ENCODE measurements around the gene CEP55.

CEP55 gene

DNA sequence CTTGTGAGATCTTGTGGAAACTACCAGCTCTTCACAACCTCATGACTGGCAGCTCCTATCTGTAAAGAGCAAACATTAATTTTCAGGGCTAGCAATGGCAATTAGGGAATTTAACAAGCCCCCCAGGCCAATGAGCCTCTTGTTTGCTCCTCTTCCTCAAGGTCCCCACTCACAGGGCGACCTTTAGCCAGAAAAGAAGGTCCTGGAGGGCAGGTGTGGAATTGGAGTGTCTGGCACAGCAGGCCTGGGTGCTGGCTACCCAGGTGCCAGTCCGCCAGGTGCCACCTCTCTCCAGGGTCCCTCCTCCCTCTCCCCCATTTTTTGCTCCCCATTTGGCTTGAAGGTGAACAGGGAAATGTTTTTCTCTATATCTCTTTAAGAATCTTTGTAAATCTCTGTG lies 1.9 kb upstream of the CEP55 start:
- DNase-seq (ENCODE audit: low read depth), result no peak
- TF ChIP-seq, protein P1, sequence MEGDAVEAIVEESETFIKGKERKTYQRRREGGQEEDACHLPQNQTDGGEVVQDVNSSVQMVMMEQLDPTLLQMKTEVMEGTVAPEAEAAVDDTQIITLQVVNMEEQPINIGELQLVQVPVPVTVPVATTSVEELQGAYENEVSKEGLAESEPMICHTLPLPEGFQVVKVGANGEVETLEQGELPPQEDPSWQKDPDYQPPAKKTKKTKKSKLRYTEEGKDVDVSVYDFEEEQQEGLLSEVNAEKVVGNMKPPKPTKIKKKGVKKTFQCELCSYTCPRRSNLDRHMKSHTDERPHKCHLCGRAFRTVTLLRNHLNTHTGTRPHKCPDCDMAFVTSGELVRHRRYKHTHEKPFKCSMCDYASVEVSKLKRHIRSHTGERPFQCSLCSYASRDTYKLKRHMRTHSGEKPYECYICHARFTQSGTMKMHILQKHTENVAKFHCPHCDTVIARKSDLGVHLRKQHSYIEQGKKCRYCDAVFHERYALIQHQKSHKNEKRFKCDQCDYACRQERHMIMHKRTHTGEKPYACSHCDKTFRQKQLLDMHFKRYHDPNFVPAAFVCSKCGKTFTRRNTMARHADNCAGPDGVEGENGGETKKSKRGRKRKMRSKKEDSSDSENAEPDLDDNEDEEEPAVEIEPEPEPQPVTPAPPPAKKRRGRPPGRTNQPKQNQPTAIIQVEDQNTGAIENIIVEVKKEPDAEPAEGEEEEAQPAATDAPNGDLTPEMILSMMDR (conservative IDR thresholded peaks at IDR 0.05; ENCODE audit: low read depth, low read length), result no peak
- no peak overlapping the region for H3K4me3 ChIP-seq (ENCODE audit: low read length)

DNA sequence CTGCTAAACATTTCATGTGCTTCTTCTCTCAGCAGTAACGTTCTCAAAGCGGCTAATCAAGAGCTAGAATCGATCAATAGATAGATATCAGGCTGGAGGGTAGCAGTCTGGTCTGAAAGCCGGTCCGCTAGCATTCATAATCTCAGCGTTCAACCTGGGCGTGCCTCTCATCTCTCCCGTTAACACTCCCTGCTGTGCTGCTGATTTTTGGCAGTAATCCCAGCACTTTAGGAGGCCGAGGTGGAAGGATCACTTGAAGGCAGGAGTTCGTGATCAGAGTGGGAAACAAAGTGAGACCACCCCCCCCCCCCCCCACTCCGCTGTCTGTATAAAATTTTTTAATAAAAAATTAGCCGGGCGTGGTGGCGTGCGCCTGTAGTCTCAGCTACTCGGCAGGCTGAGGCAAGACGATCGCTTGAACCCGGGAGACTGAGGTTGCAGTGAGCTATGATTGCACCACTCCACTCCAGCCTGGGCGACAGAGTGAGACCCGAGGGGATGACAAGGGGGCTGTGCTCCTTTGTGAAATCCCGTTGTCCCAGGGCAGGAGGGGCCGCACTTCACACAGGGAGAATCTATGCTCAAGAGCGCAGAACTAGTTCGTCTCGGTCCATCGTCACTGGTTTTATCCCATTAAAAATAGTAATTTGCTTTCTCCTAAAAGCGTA lies 624 bp upstream of the CEP55 start:
- TF ChIP-seq, protein P1 (conservative IDR thresholded peaks at IDR 0.05; ENCODE audit: low read depth, low read length), result no peak
- no peak for DNase-seq (ENCODE audit: low read depth)

GRCh38 chr10:93498166-93498565 lies 1.8 kb downstream of the CEP55 start:
- TF ChIP-seq, protein P1 (conservative IDR thresholded peaks at IDR 0.05; ENCODE audit: low read depth, low read length), result no peak

More for the DNA sequence above, 624 bp upstream of the CEP55 start:
- peak overlapping the region; percentile 92 for H3K4me3 ChIP-seq (ENCODE audit: low read length)

DNA sequence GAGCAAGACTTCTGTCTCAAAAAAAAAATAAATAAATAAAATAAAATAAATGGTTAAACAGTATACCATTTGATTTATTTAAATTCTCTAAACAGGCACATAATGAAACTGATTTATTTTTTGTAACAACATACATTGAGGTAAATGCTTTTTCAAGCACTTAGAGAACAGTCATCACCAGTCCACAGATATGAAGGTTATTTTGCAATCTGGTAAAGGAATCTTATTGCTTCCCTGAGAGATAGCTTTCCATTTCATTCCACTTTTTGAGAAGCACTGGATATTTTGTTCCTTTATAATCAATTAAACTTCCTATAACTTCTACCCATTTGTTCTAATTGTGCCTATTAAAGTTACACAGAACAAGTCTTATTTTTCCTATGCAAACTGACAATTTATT lies 5.2 kb downstream of the CEP55 start:
- TF ChIP-seq, protein P1 (conservative IDR thresholded peaks at IDR 0.05; ENCODE audit: low read depth, low read length), result no peak
- no peak overlapping the region for H3K4me3 ChIP-seq (ENCODE audit: low read length)
- DNase-seq (ENCODE audit: low read depth), result no peak

More at GRCh38 chr10:93498166-93498565, 1.8 kb downstream of the CEP55 start:
- peak overlapping the region; percentile 3 for H3K4me3 ChIP-seq (ENCODE audit: low read length)
- DNase-seq (ENCODE audit: low read depth), result no peak

GRCh38 chr10:93503075-93503474 lies 6.7 kb downstream of the CEP55 start:
- TF ChIP-seq, protein P1 (conservative IDR thresholded peaks at IDR 0.05; ENCODE audit: low read depth, low read length), result no peak
- no peak for DNase-seq (ENCODE audit: low read depth)
- no peak overlapping the region for H3K4me3 ChIP-seq (ENCODE audit: low read length)

GRCh38 chr10:93505075-93505474 lies 8.7 kb downstream of the CEP55 start:
- no peak overlapping the region for H3K4me3 ChIP-seq (ENCODE audit: low read length)
- TF ChIP-seq, protein P1 (conservative IDR thresholded peaks at IDR 0.05; ENCODE audit: low read depth, low read length), result no peak
- DNase-seq (ENCODE audit: low read depth), result no peak

DNA sequence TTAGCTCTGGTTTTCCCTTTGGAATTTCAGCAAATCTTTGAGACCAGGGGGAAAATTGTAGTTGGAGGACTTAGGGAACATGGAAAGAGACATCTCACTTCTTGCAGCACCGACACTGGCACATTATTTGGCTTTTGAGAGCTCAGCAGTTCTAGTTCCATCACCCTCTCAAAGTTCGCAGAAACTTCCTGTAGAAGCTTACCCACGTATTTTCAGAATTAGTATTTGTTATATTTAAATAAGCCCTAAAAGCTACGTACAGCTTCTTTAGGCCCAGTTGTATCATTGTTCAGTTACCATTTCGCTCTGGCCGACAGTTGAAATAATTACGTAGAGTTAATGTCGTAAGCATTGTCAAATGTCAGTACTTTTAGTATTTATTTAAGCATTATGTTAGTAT lies 13.4 kb downstream of the CEP55 start:
- no peak for DNase-seq (ENCODE audit: low read depth)
- TF ChIP-seq, protein P1 (conservative IDR thresholded peaks at IDR 0.05; ENCODE audit: low read depth, low read length), result no peak
- H3K4me3 ChIP-seq (ENCODE audit: low read length), result no peak overlapping the region
